ENCODE results near the gene KRTAP10-1.

GRCh38 chr21:44564099-44564498, 24.1 kb upstream of the KRTAP10-1 start:
- TF ChIP-seq, protein P1, sequence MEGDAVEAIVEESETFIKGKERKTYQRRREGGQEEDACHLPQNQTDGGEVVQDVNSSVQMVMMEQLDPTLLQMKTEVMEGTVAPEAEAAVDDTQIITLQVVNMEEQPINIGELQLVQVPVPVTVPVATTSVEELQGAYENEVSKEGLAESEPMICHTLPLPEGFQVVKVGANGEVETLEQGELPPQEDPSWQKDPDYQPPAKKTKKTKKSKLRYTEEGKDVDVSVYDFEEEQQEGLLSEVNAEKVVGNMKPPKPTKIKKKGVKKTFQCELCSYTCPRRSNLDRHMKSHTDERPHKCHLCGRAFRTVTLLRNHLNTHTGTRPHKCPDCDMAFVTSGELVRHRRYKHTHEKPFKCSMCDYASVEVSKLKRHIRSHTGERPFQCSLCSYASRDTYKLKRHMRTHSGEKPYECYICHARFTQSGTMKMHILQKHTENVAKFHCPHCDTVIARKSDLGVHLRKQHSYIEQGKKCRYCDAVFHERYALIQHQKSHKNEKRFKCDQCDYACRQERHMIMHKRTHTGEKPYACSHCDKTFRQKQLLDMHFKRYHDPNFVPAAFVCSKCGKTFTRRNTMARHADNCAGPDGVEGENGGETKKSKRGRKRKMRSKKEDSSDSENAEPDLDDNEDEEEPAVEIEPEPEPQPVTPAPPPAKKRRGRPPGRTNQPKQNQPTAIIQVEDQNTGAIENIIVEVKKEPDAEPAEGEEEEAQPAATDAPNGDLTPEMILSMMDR (IDR thresholded peaks at IDR 0.05): no peak
- TF ChIP-seq EP300 (IDR thresholded peaks at IDR 0.05): no peak
- TF ChIP-seq CEBPB (IDR thresholded peaks at IDR 0.05): no peak
- no peak for TF ChIP-seq RFX5 (IDR thresholded peaks at IDR 0.05)
- TF ChIP-seq, protein P2, sequence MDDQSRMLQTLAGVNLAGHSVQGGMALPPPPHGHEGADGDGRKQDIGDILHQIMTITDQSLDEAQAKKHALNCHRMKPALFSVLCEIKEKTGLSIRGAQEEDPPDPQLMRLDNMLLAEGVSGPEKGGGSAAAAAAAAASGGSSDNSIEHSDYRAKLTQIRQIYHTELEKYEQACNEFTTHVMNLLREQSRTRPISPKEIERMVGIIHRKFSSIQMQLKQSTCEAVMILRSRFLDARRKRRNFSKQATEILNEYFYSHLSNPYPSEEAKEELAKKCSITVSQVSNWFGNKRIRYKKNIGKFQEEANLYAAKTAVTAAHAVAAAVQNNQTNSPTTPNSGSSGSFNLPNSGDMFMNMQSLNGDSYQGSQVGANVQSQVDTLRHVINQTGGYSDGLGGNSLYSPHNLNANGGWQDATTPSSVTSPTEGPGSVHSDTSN (IDR thresholded peaks at IDR 0.05): no peak
- no peak for TF ChIP-seq RARB (CRISPR knock-in tag; IDR thresholded peaks at IDR 0.05)
- TF ChIP-seq KDM5A (IDR thresholded peaks at IDR 0.05): no peak
- TF ChIP-seq CHD4 (IDR thresholded peaks at IDR 0.05; ENCODE audit: borderline replicate concordance): no peak
- TF ChIP-seq ELK1 (IDR thresholded peaks at IDR 0.05; ENCODE audit: low read depth, low read length): no peak
- no peak for TF ChIP-seq KDM1A (IDR thresholded peaks at IDR 0.05; ENCODE audit: low read depth)
- TF ChIP-seq USF2 (IDR thresholded peaks at IDR 0.05): no peak

All from A549 (cell line).